PFSK-1 (cell line): ENCODE measurements around the gene OBI1.

Experiments used
- FOXP2 ChIP-seq: optimal IDR thresholded peaks from 2 replicates; pipeline ENCODE3; 2011; ENCODE audit warnings: borderline replicate concordance, control low read depth, inconsistent platforms; ENCODE audit not compliant: insufficient read depth; ENCODE audit errors: extremely low read length, extremely low read depth
- POLR2AphosphoS5 ChIP-seq: IDR thresholded peaks from 2 replicates; pipeline ENCODE4 v1.6.1; 2012; ENCODE audit warnings: low read depth, mild to moderate bottlenecking, control low read depth, low read length, moderate library complexity
- SIN3A ChIP-seq: IDR thresholded peaks from 2 replicates; pipeline ENCODE4 v1.6.1; 2012; ENCODE audit warnings: mild to moderate bottlenecking, low read length, moderate library complexity, borderline replicate concordance; ENCODE audit not compliant: insufficient read depth
- TAF1 ChIP-seq: IDR thresholded peaks from 2 replicates; pipeline ENCODE4 v1.6.1; 2012; ENCODE audit warnings: low read length, control low read depth, borderline replicate concordance; ENCODE audit not compliant: insufficient read depth
- TF ChIP-seq, protein P1 (sequence below), 2 experiments: IDR thresholded peaks; 2 replicates each; pipeline versions ENCODE4 v1.6.1 to v1.8.0; 2011 to 2012; ENCODE audit warnings: low read depth in 2 of 2, low read length in 2 of 2, control low read depth in 1 of 2, inconsistent platforms in 1 of 2, mild to moderate bottlenecking in 1 of 2, moderate library complexity in 1 of 2; ENCODE audit not compliant: insufficient read depth in 1 of 2

DNA sequence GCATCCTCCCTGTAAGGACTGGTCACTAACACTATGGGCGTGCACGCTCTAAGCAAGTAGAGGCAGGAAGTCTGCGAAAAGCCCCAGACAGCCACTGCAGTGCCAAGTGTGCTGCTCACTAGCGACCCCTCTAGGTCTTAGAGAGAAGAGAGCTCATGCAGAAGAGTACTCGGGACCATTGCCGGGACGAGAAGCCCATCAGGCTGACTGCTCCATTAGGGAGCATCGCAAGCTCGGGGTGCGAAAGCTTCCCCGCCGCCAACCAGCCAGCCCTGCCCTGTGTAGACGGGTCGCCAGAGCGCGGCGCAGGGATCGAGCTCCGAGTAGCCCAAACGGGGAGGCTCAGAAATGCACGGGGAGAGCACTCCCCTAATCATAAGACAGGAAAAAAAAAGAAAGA lies 72.2 kb downstream of the OBI1 start:
- TF ChIP-seq POLR2AphosphoS5 (no peak), TAF1 (no peak), SIN3A (no peak), FOXP2 (no peak)
- TF ChIP-seq, protein P1, sequence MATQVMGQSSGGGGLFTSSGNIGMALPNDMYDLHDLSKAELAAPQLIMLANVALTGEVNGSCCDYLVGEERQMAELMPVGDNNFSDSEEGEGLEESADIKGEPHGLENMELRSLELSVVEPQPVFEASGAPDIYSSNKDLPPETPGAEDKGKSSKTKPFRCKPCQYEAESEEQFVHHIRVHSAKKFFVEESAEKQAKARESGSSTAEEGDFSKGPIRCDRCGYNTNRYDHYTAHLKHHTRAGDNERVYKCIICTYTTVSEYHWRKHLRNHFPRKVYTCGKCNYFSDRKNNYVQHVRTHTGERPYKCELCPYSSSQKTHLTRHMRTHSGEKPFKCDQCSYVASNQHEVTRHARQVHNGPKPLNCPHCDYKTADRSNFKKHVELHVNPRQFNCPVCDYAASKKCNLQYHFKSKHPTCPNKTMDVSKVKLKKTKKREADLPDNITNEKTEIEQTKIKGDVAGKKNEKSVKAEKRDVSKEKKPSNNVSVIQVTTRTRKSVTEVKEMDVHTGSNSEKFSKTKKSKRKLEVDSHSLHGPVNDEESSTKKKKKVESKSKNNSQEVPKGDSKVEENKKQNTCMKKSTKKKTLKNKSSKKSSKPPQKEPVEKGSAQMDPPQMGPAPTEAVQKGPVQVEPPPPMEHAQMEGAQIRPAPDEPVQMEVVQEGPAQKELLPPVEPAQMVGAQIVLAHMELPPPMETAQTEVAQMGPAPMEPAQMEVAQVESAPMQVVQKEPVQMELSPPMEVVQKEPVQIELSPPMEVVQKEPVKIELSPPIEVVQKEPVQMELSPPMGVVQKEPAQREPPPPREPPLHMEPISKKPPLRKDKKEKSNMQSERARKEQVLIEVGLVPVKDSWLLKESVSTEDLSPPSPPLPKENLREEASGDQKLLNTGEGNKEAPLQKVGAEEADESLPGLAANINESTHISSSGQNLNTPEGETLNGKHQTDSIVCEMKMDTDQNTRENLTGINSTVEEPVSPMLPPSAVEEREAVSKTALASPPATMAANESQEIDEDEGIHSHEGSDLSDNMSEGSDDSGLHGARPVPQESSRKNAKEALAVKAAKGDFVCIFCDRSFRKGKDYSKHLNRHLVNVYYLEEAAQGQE (IDR thresholded peaks at IDR 0.05; ENCODE audit: insufficient read depth in 1 of 2, low read depth in 2 of 2, low read length in 2 of 2): no peak
